ENCODE measurements around the gene PDZD7. TPM values are rescaled to one million over a fixed set of nuclear protein-coding genes. Genes with fewer than 3 reads are reported as not detected.

Gene PDZD7
- total and polyA plus RNA-seq, 9 of the 15 experiments (the other 6 are each of a cell fraction or from before 2014, with no cell fraction given) = 0.04 to 0.24 (median 0.08) TPM; not detected in 3

GRCh38 chr10:100998991-100999741 lies 31.8 kb downstream of the PDZD7 start (continued):
- TF ChIP-seq XRCC3 (IDR thresholded peaks at IDR 0.05) = no peak
- peak; percentile 62; the same call in 1 of the 2 replicates for TF ChIP-seq EP400 (IDR thresholded peaks at IDR 0.05)
- TF ChIP-seq RB1 (IDR thresholded peaks at IDR 0.05; ENCODE audit: low read depth) = peak; percentile 73
- peak; percentile 29; the same call in 1 of the 2 replicates for TF ChIP-seq SP1 (CRISPR knock-in tag; IDR thresholded peaks at IDR 0.05)
- TF ChIP-seq ARID2 (IDR thresholded peaks at IDR 0.05) = no peak
- TF ChIP-seq HIVEP1 (CRISPR knock-in tag; IDR thresholded peaks at IDR 0.05) = no peak
- TF ChIP-seq, protein P1, sequence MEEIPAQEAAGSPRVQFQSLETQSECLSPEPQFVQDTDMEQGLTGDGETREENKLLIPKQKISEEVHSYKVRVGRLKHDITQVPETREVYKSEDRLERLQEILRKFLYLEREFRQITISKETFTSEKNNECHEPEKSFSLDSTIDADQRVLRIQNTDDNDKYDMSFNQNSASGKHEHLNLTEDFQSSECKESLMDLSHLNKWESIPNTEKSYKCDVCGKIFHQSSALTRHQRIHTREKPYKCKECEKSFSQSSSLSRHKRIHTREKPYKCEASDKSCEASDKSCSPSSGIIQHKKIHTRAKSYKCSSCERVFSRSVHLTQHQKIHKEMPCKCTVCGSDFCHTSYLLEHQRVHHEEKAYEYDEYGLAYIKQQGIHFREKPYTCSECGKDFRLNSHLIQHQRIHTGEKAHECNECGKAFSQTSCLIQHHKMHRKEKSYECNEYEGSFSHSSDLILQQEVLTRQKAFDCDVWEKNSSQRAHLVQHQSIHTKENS (CRISPR knock-in tag; IDR thresholded peaks at IDR 0.05) = no peak
- TF ChIP-seq MTA2 (IDR thresholded peaks at IDR 0.05; ENCODE audit: low read depth) = 0 out of 2 replicates have a peak, but pooled peaks have one; percentile 10
- TF ChIP-seq JUN (IDR thresholded peaks at IDR 0.05; ENCODE audit: borderline replicate concordance, low read depth, low read length) = no peak
- 0 out of 2 replicates have a peak, but pooled peaks have one; percentile 51 for TF ChIP-seq JUN (CRISPR knock-in tag; IDR thresholded peaks at IDR 0.05; ENCODE audit: borderline replicate concordance)
- peak; percentile 29 for TF ChIP-seq SMAD1 (IDR thresholded peaks at IDR 0.05; ENCODE audit: low read depth, low read length, partially characterized antibody)
- no peak for TF ChIP-seq ARNT (IDR thresholded peaks at IDR 0.05)
- peak; percentile 69 for TF ChIP-seq POLR2A (conservative IDR thresholded peaks at IDR 0.05)
- TF ChIP-seq CBFB (CRISPR knock-in tag; IDR thresholded peaks at IDR 0.05) = no peak
- peak; percentile 79 for TF ChIP-seq CREM (IDR thresholded peaks at IDR 0.05; ENCODE audit: low read depth)
- peak; percentile 57 for TF ChIP-seq KDM5B (IDR thresholded peaks at IDR 0.05; ENCODE audit: insufficient replicate concordance, low read depth, low read length)
- TF ChIP-seq HMGXB4 (CRISPR knock-in tag; IDR thresholded peaks at IDR 0.05) = peak; percentile 74; the same call in 1 of the 2 replicates
- TF ChIP-seq ZBTB12 (CRISPR knock-in tag; IDR thresholded peaks at IDR 0.05) = peak; percentile 47; the same call in 1 of the 2 replicates
- TF ChIP-seq NCOR1 (IDR thresholded peaks at IDR 0.05) = 0 out of 2 replicates have a peak, but pooled peaks have one; percentile 9
- TF ChIP-seq CXXC5 (CRISPR knock-in tag; IDR thresholded peaks at IDR 0.05) = peak; percentile 60
- TF ChIP-seq E2F3 (CRISPR knock-in tag; IDR thresholded peaks at IDR 0.05) = 0 out of 2 replicates have a peak, but pooled peaks have one; percentile 32
- no peak for TF ChIP-seq BDP1 (IDR thresholded peaks at IDR 0.05; ENCODE audit: insufficient read depth, insufficient read length)
- 0 out of 4 replicates have a peak, but pooled peaks of 1 of the 2 experiments have one; percentile 50 for TF ChIP-seq FOXA3 (CRISPR knock-in tag; conservative IDR thresholded peaks at IDR 0.05 in 1 of 2, IDR thresholded peaks at IDR 0.05 in 1 of 2)
- TF ChIP-seq, protein P2, sequence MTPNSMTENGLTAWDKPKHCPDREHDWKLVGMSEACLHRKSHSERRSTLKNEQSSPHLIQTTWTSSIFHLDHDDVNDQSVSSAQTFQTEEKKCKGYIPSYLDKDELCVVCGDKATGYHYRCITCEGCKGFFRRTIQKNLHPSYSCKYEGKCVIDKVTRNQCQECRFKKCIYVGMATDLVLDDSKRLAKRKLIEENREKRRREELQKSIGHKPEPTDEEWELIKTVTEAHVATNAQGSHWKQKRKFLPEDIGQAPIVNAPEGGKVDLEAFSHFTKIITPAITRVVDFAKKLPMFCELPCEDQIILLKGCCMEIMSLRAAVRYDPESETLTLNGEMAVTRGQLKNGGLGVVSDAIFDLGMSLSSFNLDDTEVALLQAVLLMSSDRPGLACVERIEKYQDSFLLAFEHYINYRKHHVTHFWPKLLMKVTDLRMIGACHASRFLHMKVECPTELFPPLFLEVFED (CRISPR knock-in tag; conservative IDR thresholded peaks at IDR 0.05) = 0 out of 2 replicates have a peak, but pooled peaks have one; percentile 18
- 0 out of 2 replicates have a peak, but pooled peaks have one; percentile 10 for TF ChIP-seq ZFP1 (CRISPR knock-in tag; IDR thresholded peaks at IDR 0.05)
